Psoas muscle (tissue), 8 donors: ENCODE results near the gene PRSS35. TPM values are rescaled to one million over a fixed set of nuclear protein-coding genes. Genes with fewer than 3 reads are reported as not detected.

Experiments used
- ATAC-seq, 4 donors: fragments of 200-7000 bp; cut with Tn5 transposase; one replicate each; pipeline ENCODE4 v1.9.1; 2020; ENCODE audit warnings: moderate library complexity in 3 of 4, mild to moderate bottlenecking in 2 of 4
- DNase-seq, 2 donors: peaks; one replicate each; pipeline ENCODE4 v3.0.0-alpha.2; 2020
- H3K27ac ChIP-seq: fragments of 200-600 bp; one replicate; pipeline ENCODE4 v1.8.0; 2022
- H3K27me3 ChIP-seq, 3 donors: fragments of 200-600 bp in 1 of 3; one replicate each; pipeline versions ENCODE4 v1.6.1 to v1.8.0; 2013 to 2022; ENCODE audit warnings: low read length in 2 of 3, mild to moderate bottlenecking in 2 of 3, moderate library complexity in 1 of 3; ENCODE audit not compliant: insufficient read depth in 3 of 3
- H3K36me3 ChIP-seq, 2 donors: fragments of 200-600 bp in 1 of 2; one replicate each; pipeline versions ENCODE4 v1.6.1 to v1.8.0; 2013 to 2022; ENCODE audit warnings: low read depth in 1 of 2, mild to moderate bottlenecking in 1 of 2, moderate library complexity in 1 of 2; ENCODE audit not compliant: insufficient read depth in 1 of 2
- H3K4me1 ChIP-seq: fragments of 200-600 bp; one replicate; pipeline ENCODE4 v1.8.0; 2022
- H3K4me3 ChIP-seq: fragments of 200-600 bp; one replicate; pipeline ENCODE4 v1.8.0; 2022; ENCODE audit warnings: mild to moderate bottlenecking
- H3K9me3 ChIP-seq: fragments of 200-600 bp; one replicate; pipeline ENCODE4 v1.8.0; 2022
- CTCF ChIP-seq: fragments of 200-600 bp; IDR thresholded peaks from one replicate; pipeline ENCODE4 v1.8.0; 2022; ENCODE audit warnings: antibody characterized with exemption
- WGBS, 3 donors: extraction: QIAGEN DNeasy Blood & Tissue Kit; methylation state at CpG; one replicate each; pipeline versions ENCODE4 v1.1.6 to v1.1.7; 2013; 5-methylcytosine and 5-hydroxymethylcytosine counted together
- intact Hi-C, 2 donors: fragments of 100-400 bp; cut with DNase I; formaldehyde crosslinking; loops; one replicate each; pipeline versions ENCODE4 v1.11.0 to v1.14.2; 2022
- polyA plus RNA-seq, 3 donors: library from polyadenylated mRNA; stranded (reverse); fragments of 200-250 nt; gene quantifications; one replicate each; pipeline ENCODE4 v1.2.3, GENCODE V29; 2013
- total RNA-seq, 4 donors: library from RNA; stranded (reverse); fragmentation: NEBNext Ultra II Directional in 2 of 4; extraction: Animal tissue kit (Norgen Biotek cat#: 25700) in 2 of 4; gene quantifications; one replicate each; pipeline versions ENCODE4 v1.2.1 to v1.2.4, GENCODE V29; 2021 to 2023
- donor health status: healthy with polysubstance abuse.
- donor health status: DM: no; HTN: no; CAD: no; lungs with moderate emphysema.
- donor health status: Bipolar disorder and iron deficiency.
- donor health status: healthy.
- donor health status: DM: yes; HTN: yes; CAD: no.
- donor health status: DM: no; HTN: no; CAD: no.
- donor health status: DM: no; HTN: no; CAD: no.
- donor health status: DM: yes; HTN: yes; CAD: no.

Gene PRSS35
- total and polyA plus RNA-seq, 7 donors: 0.03 to 0.50 (median 0.08) TPM; not detected in 2

DNA sequence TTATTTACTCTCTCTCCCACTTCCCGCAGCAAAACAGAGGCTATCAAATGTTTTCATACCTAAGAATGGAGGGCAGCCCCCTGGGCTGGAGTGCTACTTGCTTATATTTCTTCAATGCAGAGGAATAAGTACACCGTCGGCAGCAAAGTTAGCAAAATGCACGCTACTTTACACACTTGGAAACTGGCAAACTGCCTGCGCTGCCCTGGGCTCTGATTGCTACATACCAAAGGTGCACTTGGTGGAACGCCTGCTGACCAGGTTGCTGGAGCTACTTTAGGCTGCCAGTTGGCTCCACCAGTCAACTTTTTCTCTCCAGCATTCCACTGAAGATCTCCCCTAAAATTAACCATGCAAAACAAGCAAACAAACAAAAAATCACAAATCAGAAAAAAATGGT, 62.4 kb downstream of the PRSS35 start:
- Histone ChIP-seq H3K27me3 (no peaks in the 10 kb centered on the region), H3K4me3 (no peak overlapping the region), H3K27ac (no peak overlapping the region), H3K36me3 (no peaks in the 10 kb centered on the region), H3K9me3 (no peaks in the 10 kb centered on the region), H3K4me1 (no peaks in the 10 kb centered on the region)
- no peak for DNase-seq
- no peak for TF ChIP-seq CTCF
- WGBS, 3 donors: 62 to 76% (median 67%) methylated on average over 6 of the region's 6 CpGs
- ATAC-seq: no peak
- intact Hi-C loops: no loop called here

Other genes starting within 250 kb of the PRSS35 start
- 10 to 100 TPM; 33.2 to 52.2 (median 35.9) TPM for gene ME1, start 81.5 kb upstream of the PRSS35 start, total RNA-seq
- gene ME1, start 81.5 kb upstream of the PRSS35 start, polyA plus RNA-seq: 10 to 100 TPM; 13.5 to 28.1 (median 15.5) TPM
- gene SNAP91, start 196.6 kb downstream of the PRSS35 start, total RNA-seq: under 1 TPM in 2 of 4 donors, not detected in 2; 0.51 to 0.81 TPM
- under 1 TPM in 1 of 3 donors, not detected in 2; 0.09 TPM for gene SNAP91, start 196.6 kb downstream of the PRSS35 start, polyA plus RNA-seq